K562 (cell line): ENCODE data around the gene BCL2L12. TPM values are rescaled to one million over a fixed set of nuclear protein-coding genes. Genes with fewer than 3 reads are reported as not detected.

Experiments
- CHD4 ChIP-seq: fragments of 200-600 bp; sonication (generic); IDR thresholded peaks from 3 replicates; pipeline ENCODE4 v1.6.1; 2012; ENCODE audit warnings: low read depth, mild to moderate bottlenecking, mixed read lengths, low read length, inconsistent platforms; ENCODE audit not compliant: insufficient read depth, insufficient replicate concordance, poor library complexity, severe bottlenecking
- EP400 ChIP-seq: fragments of 450-650 bp; IDR thresholded peaks from 2 replicates; pipeline ENCODE4 v1.6.1; 2017; ENCODE audit warnings: antibody characterized with exemption, mild to moderate bottlenecking, moderate library complexity
- ID3 ChIP-seq, 2 experiments: fragments of 250-450 bp in 1 of 2; fragments of 450-650 bp in 1 of 2; sonication (Bioruptor Pico) in 1 of 2; IDR thresholded peaks; 2 replicates each; pipeline versions ENCODE4 v1.6.1 to v1.8.0; 2016 to 2021; ENCODE audit warnings: mild to moderate bottlenecking in 2 of 2, moderate library complexity in 2 of 2, missing compliant biosample characterization in 1 of 2, missing genetic modification characterization in 1 of 2
- MTA1 ChIP-seq: fragments of 450-650 bp; IDR thresholded peaks from 2 replicates; pipeline ENCODE4 v1.6.1; 2017; ENCODE audit warnings: borderline replicate concordance
- SP2 ChIP-seq: IDR thresholded peaks from 2 replicates; pipeline ENCODE4 v1.6.1; 2011; ENCODE audit warnings: mild to moderate bottlenecking, low read depth, low read length, moderate library complexity; ENCODE audit not compliant: poor library complexity, severe bottlenecking; ENCODE audit errors: extremely low read depth
- ZNF511 ChIP-seq: sonication (generic); formaldehyde crosslinking; IDR thresholded peaks from 2 replicates; pipeline ENCODE4 v1.8.0; 2022; ENCODE audit warnings: mild to moderate bottlenecking, missing genetic modification reagents
- ZNF639 ChIP-seq, 2 experiments: fragments of 200-800 bp in 1 of 2; sonication (Bioruptor generic) in 1 of 2; sonication (generic) in 1 of 2; formaldehyde crosslinking in 1 of 2; IDR thresholded peaks in 1 of 2; conservative IDR thresholded peaks in 1 of 2; 2 replicates each; pipeline versions ENCODE4 v1.5.0 to v1.6.1; 2016 to 2020; ENCODE audit warnings: missing compliant biosample characterization in 1 of 2, missing genetic modification characterization in 1 of 2, missing genetic modification reagents in 1 of 2
- polyA plus RNA-seq, 8 experiments: library from polyadenylated mRNA; depleted of rRNA in 4 of 8; stranded (reverse) in 5 of 8; unstranded in 3 of 8; fragments of >200 nt; fragmentation: Nextera tagmentation in 2 of 8; fragmentation: Illumina TruSeq in 1 of 8; extraction: Ambion mirVana in 2 of 8; extraction: Trizol in 1 of 8; gene quantifications; 2 replicates each; pipeline versions ENCODE4 v1.2.1 to v1.2.3, GENCODE V29; 2011 to 2014; ENCODE audit warnings: inconsistent platforms in 1 of 8, missing spikeins in 1 of 8
- total RNA-seq, 7 experiments: library from RNA; depleted of rRNA in 6 of 7; stranded (reverse); fragments of >200 nt in 6 of 7; fragmentation: Illumina TruSeq in 2 of 7; extraction: Trizol in 2 of 7; gene quantifications; 2 replicates each; pipeline versions ENCODE4 v1.2.1 to v1.2.3, GENCODE V29; 2011 to 2021; ENCODE audit warnings: low replicate concordance in 1 of 7
- TF ChIP-seq, protein P1 (sequence below): sonication (generic); formaldehyde crosslinking; IDR thresholded peaks from 2 replicates; pipeline ENCODE4 v1.8.1; 2023; ENCODE audit warnings: mild to moderate bottlenecking, missing genetic modification reagents, moderate library complexity
- TF ChIP-seq, protein P2 (sequence below): fragments of 450-650 bp; IDR thresholded peaks from 2 replicates; pipeline ENCODE4 v1.6.1; 2016; ENCODE audit warnings: mild to moderate bottlenecking, moderate library complexity

The BCL2L12 gene
- total and polyA plus RNA-seq, 9 of the 15 experiments (the other 6 are each of a cell fraction or from before 2014, with no cell fraction given) = 7.4 to 263 (median 81.2) TPM

DNA sequence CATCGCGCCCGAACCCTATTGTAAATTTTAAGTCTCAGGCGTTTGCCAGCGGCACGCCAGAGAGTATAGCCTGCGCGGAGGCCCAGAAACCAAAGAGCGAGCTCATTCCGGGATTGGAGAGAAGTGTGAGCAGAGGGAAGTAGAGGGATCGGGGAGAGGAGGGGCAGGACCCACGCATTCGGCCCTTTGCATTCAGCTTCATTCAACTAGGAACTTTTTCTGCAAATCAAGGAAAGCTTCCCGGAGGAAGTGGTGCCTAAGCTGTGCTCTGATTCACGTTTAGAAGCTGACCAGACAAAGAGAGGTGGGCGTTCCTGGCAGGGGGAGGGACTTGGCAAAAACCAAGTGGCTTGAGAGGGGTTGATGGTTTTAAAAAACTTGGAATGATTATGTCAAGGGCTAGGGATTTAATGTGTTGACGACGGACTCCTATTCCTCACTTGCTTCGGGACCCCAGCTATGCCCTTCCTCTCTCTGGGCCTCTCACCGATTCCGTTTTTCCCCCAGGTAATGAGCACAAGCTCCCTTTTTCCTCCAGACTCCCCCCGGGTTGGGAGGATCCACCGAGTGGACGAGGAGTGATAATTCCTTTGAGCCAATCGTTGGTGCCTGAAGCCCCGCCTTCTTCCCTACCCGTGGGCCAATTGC lies 10.5 kb downstream of the BCL2L12 start (continued):
- TF ChIP-seq, protein P1, sequence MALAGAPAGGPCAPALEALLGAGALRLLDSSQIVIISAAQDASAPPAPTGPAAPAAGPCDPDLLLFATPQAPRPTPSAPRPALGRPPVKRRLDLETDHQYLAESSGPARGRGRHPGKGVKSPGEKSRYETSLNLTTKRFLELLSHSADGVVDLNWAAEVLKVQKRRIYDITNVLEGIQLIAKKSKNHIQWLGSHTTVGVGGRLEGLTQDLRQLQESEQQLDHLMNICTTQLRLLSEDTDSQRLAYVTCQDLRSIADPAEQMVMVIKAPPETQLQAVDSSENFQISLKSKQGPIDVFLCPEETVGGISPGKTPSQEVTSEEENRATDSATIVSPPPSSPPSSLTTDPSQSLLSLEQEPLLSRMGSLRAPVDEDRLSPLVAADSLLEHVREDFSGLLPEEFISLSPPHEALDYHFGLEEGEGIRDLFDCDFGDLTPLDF (CRISPR knock-in tag) = 0 out of 2 replicates have a peak, but pooled peaks have one; percentile 19
- TF ChIP-seq SP2 (peak; percentile 45), ID3 (CRISPR knock-in tag; IDR thresholded peaks at IDR 0.05) (no peak), ID3 (tag; IDR thresholded peaks at IDR 0.05) (0 out of 2 replicates have a peak, but pooled peaks have one; percentile 36), ZNF639 (CRISPR knock-in tag; conservative IDR thresholded peaks at IDR 0.05 in 1 of 2, IDR thresholded peaks at IDR 0.05 in 1 of 2) (0 out of 4 replicates have a peak, but pooled peaks of 1 of the 2 experiments have one; percentile 10), ZNF511 (CRISPR knock-in tag) (no peak; the same call in 1 of the 2 replicates), EP400 (peak; percentile 51), MTA1 (peak; percentile 61; the same call in 1 of the 2 replicates), CHD4 (peak; percentile 93)
- TF ChIP-seq, protein P2, sequence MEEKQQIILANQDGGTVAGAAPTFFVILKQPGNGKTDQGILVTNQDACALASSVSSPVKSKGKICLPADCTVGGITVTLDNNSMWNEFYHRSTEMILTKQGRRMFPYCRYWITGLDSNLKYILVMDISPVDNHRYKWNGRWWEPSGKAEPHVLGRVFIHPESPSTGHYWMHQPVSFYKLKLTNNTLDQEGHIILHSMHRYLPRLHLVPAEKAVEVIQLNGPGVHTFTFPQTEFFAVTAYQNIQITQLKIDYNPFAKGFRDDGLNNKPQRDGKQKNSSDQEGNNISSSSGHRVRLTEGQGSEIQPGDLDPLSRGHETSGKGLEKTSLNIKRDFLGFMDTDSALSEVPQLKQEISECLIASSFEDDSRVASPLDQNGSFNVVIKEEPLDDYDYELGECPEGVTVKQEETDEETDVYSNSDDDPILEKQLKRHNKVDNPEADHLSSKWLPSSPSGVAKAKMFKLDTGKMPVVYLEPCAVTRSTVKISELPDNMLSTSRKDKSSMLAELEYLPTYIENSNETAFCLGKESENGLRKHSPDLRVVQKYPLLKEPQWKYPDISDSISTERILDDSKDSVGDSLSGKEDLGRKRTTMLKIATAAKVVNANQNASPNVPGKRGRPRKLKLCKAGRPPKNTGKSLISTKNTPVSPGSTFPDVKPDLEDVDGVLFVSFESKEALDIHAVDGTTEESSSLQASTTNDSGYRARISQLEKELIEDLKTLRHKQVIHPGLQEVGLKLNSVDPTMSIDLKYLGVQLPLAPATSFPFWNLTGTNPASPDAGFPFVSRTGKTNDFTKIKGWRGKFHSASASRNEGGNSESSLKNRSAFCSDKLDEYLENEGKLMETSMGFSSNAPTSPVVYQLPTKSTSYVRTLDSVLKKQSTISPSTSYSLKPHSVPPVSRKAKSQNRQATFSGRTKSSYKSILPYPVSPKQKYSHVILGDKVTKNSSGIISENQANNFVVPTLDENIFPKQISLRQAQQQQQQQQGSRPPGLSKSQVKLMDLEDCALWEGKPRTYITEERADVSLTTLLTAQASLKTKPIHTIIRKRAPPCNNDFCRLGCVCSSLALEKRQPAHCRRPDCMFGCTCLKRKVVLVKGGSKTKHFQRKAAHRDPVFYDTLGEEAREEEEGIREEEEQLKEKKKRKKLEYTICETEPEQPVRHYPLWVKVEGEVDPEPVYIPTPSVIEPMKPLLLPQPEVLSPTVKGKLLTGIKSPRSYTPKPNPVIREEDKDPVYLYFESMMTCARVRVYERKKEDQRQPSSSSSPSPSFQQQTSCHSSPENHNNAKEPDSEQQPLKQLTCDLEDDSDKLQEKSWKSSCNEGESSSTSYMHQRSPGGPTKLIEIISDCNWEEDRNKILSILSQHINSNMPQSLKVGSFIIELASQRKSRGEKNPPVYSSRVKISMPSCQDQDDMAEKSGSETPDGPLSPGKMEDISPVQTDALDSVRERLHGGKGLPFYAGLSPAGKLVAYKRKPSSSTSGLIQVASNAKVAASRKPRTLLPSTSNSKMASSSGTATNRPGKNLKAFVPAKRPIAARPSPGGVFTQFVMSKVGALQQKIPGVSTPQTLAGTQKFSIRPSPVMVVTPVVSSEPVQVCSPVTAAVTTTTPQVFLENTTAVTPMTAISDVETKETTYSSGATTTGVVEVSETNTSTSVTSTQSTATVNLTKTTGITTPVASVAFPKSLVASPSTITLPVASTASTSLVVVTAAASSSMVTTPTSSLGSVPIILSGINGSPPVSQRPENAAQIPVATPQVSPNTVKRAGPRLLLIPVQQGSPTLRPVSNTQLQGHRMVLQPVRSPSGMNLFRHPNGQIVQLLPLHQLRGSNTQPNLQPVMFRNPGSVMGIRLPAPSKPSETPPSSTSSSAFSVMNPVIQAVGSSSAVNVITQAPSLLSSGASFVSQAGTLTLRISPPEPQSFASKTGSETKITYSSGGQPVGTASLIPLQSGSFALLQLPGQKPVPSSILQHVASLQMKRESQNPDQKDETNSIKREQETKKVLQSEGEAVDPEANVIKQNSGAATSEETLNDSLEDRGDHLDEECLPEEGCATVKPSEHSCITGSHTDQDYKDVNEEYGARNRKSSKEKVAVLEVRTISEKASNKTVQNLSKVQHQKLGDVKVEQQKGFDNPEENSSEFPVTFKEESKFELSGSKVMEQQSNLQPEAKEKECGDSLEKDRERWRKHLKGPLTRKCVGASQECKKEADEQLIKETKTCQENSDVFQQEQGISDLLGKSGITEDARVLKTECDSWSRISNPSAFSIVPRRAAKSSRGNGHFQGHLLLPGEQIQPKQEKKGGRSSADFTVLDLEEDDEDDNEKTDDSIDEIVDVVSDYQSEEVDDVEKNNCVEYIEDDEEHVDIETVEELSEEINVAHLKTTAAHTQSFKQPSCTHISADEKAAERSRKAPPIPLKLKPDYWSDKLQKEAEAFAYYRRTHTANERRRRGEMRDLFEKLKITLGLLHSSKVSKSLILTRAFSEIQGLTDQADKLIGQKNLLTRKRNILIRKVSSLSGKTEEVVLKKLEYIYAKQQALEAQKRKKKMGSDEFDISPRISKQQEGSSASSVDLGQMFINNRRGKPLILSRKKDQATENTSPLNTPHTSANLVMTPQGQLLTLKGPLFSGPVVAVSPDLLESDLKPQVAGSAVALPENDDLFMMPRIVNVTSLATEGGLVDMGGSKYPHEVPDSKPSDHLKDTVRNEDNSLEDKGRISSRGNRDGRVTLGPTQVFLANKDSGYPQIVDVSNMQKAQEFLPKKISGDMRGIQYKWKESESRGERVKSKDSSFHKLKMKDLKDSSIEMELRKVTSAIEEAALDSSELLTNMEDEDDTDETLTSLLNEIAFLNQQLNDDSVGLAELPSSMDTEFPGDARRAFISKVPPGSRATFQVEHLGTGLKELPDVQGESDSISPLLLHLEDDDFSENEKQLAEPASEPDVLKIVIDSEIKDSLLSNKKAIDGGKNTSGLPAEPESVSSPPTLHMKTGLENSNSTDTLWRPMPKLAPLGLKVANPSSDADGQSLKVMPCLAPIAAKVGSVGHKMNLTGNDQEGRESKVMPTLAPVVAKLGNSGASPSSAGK = no peak; the same call in 1 of the 2 replicates
